ENCODE results near the gene FILIP1. TPM values are rescaled to one million over a fixed set of nuclear protein-coding genes. Genes with fewer than 3 reads are reported as not detected.

FILIP1 gene
- total and polyA plus RNA-seq, 10 of the 15 experiments (the other 5 are each of a cell fraction or from before 2014, with no cell fraction given): 0.23 to 2.0 (median 0.44) TPM

DNA sequence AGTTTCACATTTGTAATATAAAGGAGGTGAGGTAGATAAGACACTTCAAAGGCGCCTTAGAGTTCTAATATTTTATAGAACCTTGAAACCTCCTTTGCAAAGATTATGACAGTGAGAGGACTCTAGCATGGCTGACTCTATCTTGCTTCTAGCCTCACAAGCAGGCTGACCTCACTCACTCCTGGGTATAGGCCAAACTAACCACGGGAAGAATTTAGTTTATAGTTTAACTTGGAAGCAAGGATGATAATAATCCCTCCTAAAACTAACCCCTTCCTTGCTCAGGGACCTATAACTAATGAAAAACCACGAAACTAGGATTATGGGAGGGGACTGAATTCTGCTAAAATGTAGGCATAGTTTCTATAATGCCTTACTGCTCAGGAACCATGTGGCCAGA is 84.3 kb downstream of the FILIP1 start:
- H3K9ac ChIP-seq (ENCODE audit: control insufficient read depth, insufficient read depth, low read length): no peak overlapping the region
- SMC1A ChIA-PET (ENCODE audit: uncharacterized antibody, unreplicated experiment): no interaction called here
- CTCF ChIA-PET: no interaction called here
- POLR2A ChIA-PET: no interaction called here
- no peaks in the 10 kb centered on the region; the same call in 2 of the 3 replicates for H3K9me3 ChIP-seq (replicated peaks; ENCODE audit: control insufficient read depth, insufficient read depth, low read length)
- no peak overlapping the region for H3K4me3 ChIP-seq
- no peaks in the 10 kb centered on the region for H3K79me2 ChIP-seq (ENCODE audit: control insufficient read depth, insufficient read depth, low read length)
- no peak overlapping the region for H2AFZ ChIP-seq (ENCODE audit: control insufficient read depth, low read depth, low read length)
- no peak overlapping the region for H3K27ac ChIP-seq (ENCODE audit: control insufficient read depth, insufficient read depth)
- RAD21 ChIA-PET (ENCODE audit: unreplicated experiment): no interaction called here
- ATAC-seq: no peak
- no peak for DNase-seq (ENCODE audit: low read depth, low spot score)
- no peak overlapping the region for H3K4me2 ChIP-seq (ENCODE audit: control insufficient read depth, insufficient read depth)
- H3K36me3 ChIP-seq (ENCODE audit: control insufficient read depth in 2 of 2, insufficient read depth in 2 of 2, low read length in 1 of 2): no peaks in the 10 kb centered on the region
- H4K20me1 ChIP-seq (ENCODE audit: control insufficient read depth, insufficient read depth): no peaks in the 10 kb centered on the region
- FAIRE-seq: no peak
- no peaks in the 10 kb centered on the region for H3K4me1 ChIP-seq (ENCODE audit: control insufficient read depth, insufficient read depth, low read length)
- TF ChIP-seq POU2F2 (IDR thresholded peaks at IDR 0.05; ENCODE audit: borderline replicate concordance, low read depth, low read length) (no peak), IRF4 (IDR thresholded peaks at IDR 0.05; ENCODE audit: low read depth, low read length) (no peak), CHD2 (IDR thresholded peaks at IDR 0.05; ENCODE audit: borderline replicate concordance, low read depth, low read length) (no peak), SMAD5 (IDR thresholded peaks at IDR 0.05; ENCODE audit: low read depth) (no peak), SP1 (IDR thresholded peaks at IDR 0.05; ENCODE audit: low read depth, low read length) (no peak), ESRRA (IDR thresholded peaks at IDR 0.05; ENCODE audit: low read length) (no peak), NBN (IDR thresholded peaks at IDR 0.05) (no peak)
- TF ChIP-seq, protein P1, sequence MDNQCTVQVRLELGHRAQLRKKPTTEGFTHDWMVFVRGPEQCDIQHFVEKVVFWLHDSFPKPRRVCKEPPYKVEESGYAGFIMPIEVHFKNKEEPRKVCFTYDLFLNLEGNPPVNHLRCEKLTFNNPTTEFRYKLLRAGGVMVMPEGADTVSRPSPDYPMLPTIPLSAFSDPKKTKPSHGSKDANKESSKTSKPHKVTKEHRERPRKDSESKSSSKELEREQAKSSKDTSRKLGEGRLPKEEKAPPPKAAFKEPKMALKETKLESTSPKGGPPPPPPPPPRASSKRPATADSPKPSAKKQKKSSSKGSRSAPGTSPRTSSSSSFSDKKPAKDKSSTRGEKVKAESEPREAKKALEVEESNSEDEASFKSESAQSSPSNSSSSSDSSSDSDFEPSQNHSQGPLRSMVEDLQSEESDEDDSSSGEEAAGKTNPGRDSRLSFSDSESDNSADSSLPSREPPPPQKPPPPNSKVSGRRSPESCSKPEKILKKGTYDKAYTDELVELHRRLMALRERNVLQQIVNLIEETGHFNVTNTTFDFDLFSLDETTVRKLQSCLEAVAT (IDR thresholded peaks at IDR 0.05): no peak
- TF ChIP-seq, protein P2, sequence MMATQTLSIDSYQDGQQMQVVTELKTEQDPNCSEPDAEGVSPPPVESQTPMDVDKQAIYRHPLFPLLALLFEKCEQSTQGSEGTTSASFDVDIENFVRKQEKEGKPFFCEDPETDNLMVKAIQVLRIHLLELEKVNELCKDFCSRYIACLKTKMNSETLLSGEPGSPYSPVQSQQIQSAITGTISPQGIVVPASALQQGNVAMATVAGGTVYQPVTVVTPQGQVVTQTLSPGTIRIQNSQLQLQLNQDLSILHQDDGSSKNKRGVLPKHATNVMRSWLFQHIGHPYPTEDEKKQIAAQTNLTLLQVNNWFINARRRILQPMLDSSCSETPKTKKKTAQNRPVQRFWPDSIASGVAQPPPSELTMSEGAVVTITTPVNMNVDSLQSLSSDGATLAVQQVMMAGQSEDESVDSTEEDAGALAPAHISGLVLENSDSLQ (IDR thresholded peaks at IDR 0.05): no peak
- TF ChIP-seq, protein P3, sequence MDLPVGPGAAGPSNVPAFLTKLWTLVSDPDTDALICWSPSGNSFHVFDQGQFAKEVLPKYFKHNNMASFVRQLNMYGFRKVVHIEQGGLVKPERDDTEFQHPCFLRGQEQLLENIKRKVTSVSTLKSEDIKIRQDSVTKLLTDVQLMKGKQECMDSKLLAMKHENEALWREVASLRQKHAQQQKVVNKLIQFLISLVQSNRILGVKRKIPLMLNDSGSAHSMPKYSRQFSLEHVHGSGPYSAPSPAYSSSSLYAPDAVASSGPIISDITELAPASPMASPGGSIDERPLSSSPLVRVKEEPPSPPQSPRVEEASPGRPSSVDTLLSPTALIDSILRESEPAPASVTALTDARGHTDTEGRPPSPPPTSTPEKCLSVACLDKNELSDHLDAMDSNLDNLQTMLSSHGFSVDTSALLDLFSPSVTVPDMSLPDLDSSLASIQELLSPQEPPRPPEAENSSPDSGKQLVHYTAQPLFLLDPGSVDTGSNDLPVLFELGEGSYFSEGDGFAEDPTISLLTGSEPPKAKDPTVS (IDR thresholded peaks at IDR 0.05; ENCODE audit: low read depth, low read length): no peak
- BruUV-seq (replicated peaks): no TSS peak
- H3K27me3 ChIP-seq (replicated peaks in 1 of 2; ENCODE audit: control insufficient read depth in 2 of 2, insufficient read depth in 2 of 2, low read length in 1 of 2): no peaks in the 10 kb centered on the region
- WGBS (ENCODE audit: insufficient coverage, insufficient replicate concordance, low lambda C conversion rate, missing lambda C conversion rate): 42% methylated on average over 3 of the region's 3 CpGs
- in situ Hi-C loops (cut with MboI) (no loop called here), intact Hi-C loops (cut with micrococcal nuclease; ENCODE audit: unreplicated experiment) (no loop called here)

Data from GM12878 (cell line).